ENCODE data around the gene ERC2. TPM values are rescaled to one million over a fixed set of nuclear protein-coding genes. Genes with fewer than 3 reads are reported as not detected.

Gene ERC2
- total and polyA plus RNA-seq, 2 of the 8 experiments (the other 6 are each of a cell fraction or from before 2014, with no cell fraction given), result 16.4 to 22.8 TPM

- Histone ChIP-seq H3K9me3 (ENCODE audit: insufficient read depth in 2 of 2, low read depth in 1 of 2, low read length in 1 of 2) (no peaks in the 10 kb centered on the region), H3K23ac (ENCODE audit: insufficient read length) (no peak overlapping the region), H3K79me2 (ENCODE audit: control insufficient read depth in 1 of 2, insufficient read depth in 2 of 2, low read length in 2 of 2) (no peaks in the 10 kb centered on the region), H3K36me3 (ENCODE audit: control insufficient read depth in 2 of 4, insufficient read depth in 4 of 4, low read length in 3 of 4) (no peaks in the 10 kb centered on the region), H3K4ac (replicated peaks; ENCODE audit: insufficient read length, low read depth, low read length) (no peak overlapping the region), H2BK20ac (ENCODE audit: low read length) (no peak overlapping the region), H2BK12ac (ENCODE audit: low read depth, low read length) (no peak overlapping the region), H2BK120ac (replicated peaks; ENCODE audit: low read depth, low read length) (no peak overlapping the region), H3K14ac (ENCODE audit: insufficient read length) (no peak overlapping the region), H2BK15ac (ENCODE audit: low read length) (no peak overlapping the region), H3K27me3 (replicated peaks in 1 of 4; ENCODE audit: control insufficient read depth in 3 of 4, extremely low read depth in 1 of 4, insufficient read depth in 3 of 4, low read length in 3 of 4) (no peaks in the 10 kb centered on the region), H4K91ac (replicated peaks; ENCODE audit: insufficient read length, low read length) (no peak overlapping the region), H2AFZ (ENCODE audit: low read length) (no peak overlapping the region), H2AK5ac (ENCODE audit: low read depth, low read length) (no peak overlapping the region), H3K27ac (ENCODE audit: low read depth, low read length) (no peak overlapping the region), H3K18ac (ENCODE audit: extremely low read depth, low read length) (no peak overlapping the region), H3K56ac (replicated peaks; ENCODE audit: insufficient read length, low read depth, low read length) (no peak overlapping the region), H3K9ac (replicated peaks in 1 of 4; ENCODE audit: extremely low read depth in 1 of 4, low read depth in 3 of 4, low read length in 3 of 4) (no peak overlapping the region), H3K23me2 (ENCODE audit: low read depth, low read length) (no peaks in the 10 kb centered on the region), H3K79me1 (ENCODE audit: low read depth, low read length) (no peaks in the 10 kb centered on the region), H4K8ac (ENCODE audit: extremely low read depth, insufficient read depth, low read length) (no peak overlapping the region), H2BK5ac (ENCODE audit: low read depth, low read length) (no peak overlapping the region), H3K4me3 (ENCODE audit: extremely low read depth in 1 of 4, insufficient read depth in 2 of 4, low read depth in 3 of 4, low read length in 4 of 4) (no peak overlapping the region), H4K20me1 (replicated peaks in 1 of 2; ENCODE audit: control insufficient read depth in 1 of 2, insufficient read depth in 2 of 2, low read length in 2 of 2) (no peaks in the 10 kb centered on the region), H4K5ac (ENCODE audit: insufficient read length, low read depth, low read length) (no peak overlapping the region), H3K4me1 (replicated peaks in 1 of 4; ENCODE audit: control insufficient read depth in 3 of 4, insufficient read depth in 4 of 4, low read length in 3 of 4) (peaks cover 0 to 12% (median 5%) of the 10 kb centered on the region in 4 experiments; a peak in 3 of 7 replicates), H3K4me2 (ENCODE audit: insufficient read depth in 1 of 2, low read depth in 2 of 2, low read length in 2 of 2) (no peak overlapping the region)
- ChIA-PET CTCF (ENCODE audit: partially characterized antibody) (no interaction called here), POLR2A (ENCODE audit: partially characterized antibody) (no interaction called here)
- TF ChIP-seq CHD2 (IDR thresholded peaks at IDR 0.05; ENCODE audit: low read length), result no peak
- no peak for TF ChIP-seq ATF3 (IDR thresholded peaks at IDR 0.05; ENCODE audit: insufficient read depth, low read depth, low read length)
- TF ChIP-seq FOSL1 (IDR thresholded peaks at IDR 0.05; ENCODE audit: insufficient read depth, low read depth, low read length), result no peak
- no peak for TF ChIP-seq ASH2L (IDR thresholded peaks at IDR 0.05; ENCODE audit: low read length)
- TF ChIP-seq BACH1 (IDR thresholded peaks at IDR 0.05; ENCODE audit: low read length), result no peak
- TF ChIP-seq CEBPB (IDR thresholded peaks at IDR 0.05; ENCODE audit: low read depth, low read length), result no peak
- TF ChIP-seq, protein P1, sequence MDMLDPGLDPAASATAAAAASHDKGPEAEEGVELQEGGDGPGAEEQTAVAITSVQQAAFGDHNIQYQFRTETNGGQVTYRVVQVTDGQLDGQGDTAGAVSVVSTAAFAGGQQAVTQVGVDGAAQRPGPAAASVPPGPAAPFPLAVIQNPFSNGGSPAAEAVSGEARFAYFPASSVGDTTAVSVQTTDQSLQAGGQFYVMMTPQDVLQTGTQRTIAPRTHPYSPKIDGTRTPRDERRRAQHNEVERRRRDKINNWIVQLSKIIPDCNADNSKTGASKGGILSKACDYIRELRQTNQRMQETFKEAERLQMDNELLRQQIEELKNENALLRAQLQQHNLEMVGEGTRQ (IDR thresholded peaks at IDR 0.05; ENCODE audit: low read length), result no peak
- TF ChIP-seq CBX5 (IDR thresholded peaks at IDR 0.05; ENCODE audit: low read depth, low read length), result no peak
- no peak for TF ChIP-seq MAFK (IDR thresholded peaks at IDR 0.05; ENCODE audit: low read depth, low read length)
- TF ChIP-seq, protein P2, sequence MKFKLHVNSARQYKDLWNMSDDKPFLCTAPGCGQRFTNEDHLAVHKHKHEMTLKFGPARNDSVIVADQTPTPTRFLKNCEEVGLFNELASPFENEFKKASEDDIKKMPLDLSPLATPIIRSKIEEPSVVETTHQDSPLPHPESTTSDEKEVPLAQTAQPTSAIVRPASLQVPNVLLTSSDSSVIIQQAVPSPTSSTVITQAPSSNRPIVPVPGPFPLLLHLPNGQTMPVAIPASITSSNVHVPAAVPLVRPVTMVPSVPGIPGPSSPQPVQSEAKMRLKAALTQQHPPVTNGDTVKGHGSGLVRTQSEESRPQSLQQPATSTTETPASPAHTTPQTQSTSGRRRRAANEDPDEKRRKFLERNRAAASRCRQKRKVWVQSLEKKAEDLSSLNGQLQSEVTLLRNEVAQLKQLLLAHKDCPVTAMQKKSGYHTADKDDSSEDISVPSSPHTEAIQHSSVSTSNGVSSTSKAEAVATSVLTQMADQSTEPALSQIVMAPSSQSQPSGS (IDR thresholded peaks at IDR 0.05; ENCODE audit: low read length), result no peak
- TF ChIP-seq BRCA1 (IDR thresholded peaks at IDR 0.05; ENCODE audit: low read depth, low read length), result no peak
- DNase-seq (ENCODE audit: low read depth in 1 of 2, low spot score in 2 of 2) (no peak), FAIRE-seq (no peak)
These were observed 361.1 kb downstream of the ERC2 start for GRCh38 chr3:56107157-56107556.

Data from H1 (cell line).